A549 (cell line): ENCODE data around the gene ECM2.

ENCODE experiments used
- CEBPB ChIP-seq, 2 experiments: fragments of >200 bp in 1 of 2; sonication (Bioruptor Twin) in 1 of 2; formaldehyde crosslinking in 1 of 2; IDR thresholded peaks; 2 replicates each; pipeline ENCODE4 v1.6.1; 2012 to 2016
- CHD2 ChIP-seq: fragments of 150-350 bp; IDR thresholded peaks from 2 replicates; pipeline ENCODE4 v1.6.1; 2014; ENCODE audit warnings: low read length; ENCODE audit not compliant: partially characterized antibody
- CHD4 ChIP-seq: fragments of 200-600 bp; sonication (generic); IDR thresholded peaks from 2 replicates; pipeline ENCODE4 v1.6.1; 2016; ENCODE audit warnings: antibody characterized with exemption, mild to moderate bottlenecking, borderline replicate concordance
- EHMT2 ChIP-seq: fragments of 200-600 bp; sonication (generic); IDR thresholded peaks from 2 replicates; pipeline ENCODE4 v1.6.1; 2016; ENCODE audit warnings: antibody characterized with exemption, low read depth, mild to moderate bottlenecking, moderate library complexity
- JUN ChIP-seq, 2 experiments: fragments of >200 bp; sonication (Bioruptor Twin); formaldehyde crosslinking; IDR thresholded peaks; 2 replicates in 1 of 2; 3 replicates in 1 of 2; pipeline ENCODE4 v1.6.1; 2016 to 2017
- POLR2A ChIP-seq: IDR thresholded peaks from 2 replicates; pipeline ENCODE4 v1.6.1; 2012; ENCODE audit warnings: mild to moderate bottlenecking, low read length
- TF ChIP-seq, protein P1 (sequence below): fragments of >200 bp; sonication (Bioruptor Twin); formaldehyde crosslinking; IDR thresholded peaks from 3 replicates; pipeline ENCODE4 v1.5.1; 2016
- TF ChIP-seq, protein P2 (sequence below): fragments of 200-600 bp; sonication (generic); IDR thresholded peaks from 2 replicates; pipeline ENCODE4 v1.6.1; 2016; ENCODE audit warnings: antibody characterized with exemption, mild to moderate bottlenecking, moderate library complexity

DNA sequence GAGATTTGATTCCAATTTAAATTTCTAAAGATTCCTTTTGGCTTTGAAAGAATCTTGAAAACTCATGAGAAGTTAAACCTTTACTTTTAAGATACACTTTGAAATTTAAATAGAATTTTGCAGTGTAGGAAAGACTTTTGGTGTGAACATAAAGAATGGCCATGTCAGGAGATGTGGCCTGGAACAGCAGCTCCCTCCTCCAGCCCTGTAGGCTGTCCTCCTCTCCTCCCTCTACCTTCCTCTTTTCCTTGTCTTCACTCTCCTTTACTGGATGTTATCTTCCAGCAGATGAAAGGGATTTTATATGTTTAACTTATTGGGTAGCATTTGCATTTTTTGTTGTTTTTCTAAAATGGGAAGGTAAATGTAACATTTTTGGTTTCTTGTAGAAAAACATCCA is 72.4 kb downstream of the ECM2 start:
- TF ChIP-seq POLR2A = no peak
- TF ChIP-seq, protein P1, sequence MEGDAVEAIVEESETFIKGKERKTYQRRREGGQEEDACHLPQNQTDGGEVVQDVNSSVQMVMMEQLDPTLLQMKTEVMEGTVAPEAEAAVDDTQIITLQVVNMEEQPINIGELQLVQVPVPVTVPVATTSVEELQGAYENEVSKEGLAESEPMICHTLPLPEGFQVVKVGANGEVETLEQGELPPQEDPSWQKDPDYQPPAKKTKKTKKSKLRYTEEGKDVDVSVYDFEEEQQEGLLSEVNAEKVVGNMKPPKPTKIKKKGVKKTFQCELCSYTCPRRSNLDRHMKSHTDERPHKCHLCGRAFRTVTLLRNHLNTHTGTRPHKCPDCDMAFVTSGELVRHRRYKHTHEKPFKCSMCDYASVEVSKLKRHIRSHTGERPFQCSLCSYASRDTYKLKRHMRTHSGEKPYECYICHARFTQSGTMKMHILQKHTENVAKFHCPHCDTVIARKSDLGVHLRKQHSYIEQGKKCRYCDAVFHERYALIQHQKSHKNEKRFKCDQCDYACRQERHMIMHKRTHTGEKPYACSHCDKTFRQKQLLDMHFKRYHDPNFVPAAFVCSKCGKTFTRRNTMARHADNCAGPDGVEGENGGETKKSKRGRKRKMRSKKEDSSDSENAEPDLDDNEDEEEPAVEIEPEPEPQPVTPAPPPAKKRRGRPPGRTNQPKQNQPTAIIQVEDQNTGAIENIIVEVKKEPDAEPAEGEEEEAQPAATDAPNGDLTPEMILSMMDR = no peak
- TF ChIP-seq EHMT2 = no peak
- TF ChIP-seq, protein P2, sequence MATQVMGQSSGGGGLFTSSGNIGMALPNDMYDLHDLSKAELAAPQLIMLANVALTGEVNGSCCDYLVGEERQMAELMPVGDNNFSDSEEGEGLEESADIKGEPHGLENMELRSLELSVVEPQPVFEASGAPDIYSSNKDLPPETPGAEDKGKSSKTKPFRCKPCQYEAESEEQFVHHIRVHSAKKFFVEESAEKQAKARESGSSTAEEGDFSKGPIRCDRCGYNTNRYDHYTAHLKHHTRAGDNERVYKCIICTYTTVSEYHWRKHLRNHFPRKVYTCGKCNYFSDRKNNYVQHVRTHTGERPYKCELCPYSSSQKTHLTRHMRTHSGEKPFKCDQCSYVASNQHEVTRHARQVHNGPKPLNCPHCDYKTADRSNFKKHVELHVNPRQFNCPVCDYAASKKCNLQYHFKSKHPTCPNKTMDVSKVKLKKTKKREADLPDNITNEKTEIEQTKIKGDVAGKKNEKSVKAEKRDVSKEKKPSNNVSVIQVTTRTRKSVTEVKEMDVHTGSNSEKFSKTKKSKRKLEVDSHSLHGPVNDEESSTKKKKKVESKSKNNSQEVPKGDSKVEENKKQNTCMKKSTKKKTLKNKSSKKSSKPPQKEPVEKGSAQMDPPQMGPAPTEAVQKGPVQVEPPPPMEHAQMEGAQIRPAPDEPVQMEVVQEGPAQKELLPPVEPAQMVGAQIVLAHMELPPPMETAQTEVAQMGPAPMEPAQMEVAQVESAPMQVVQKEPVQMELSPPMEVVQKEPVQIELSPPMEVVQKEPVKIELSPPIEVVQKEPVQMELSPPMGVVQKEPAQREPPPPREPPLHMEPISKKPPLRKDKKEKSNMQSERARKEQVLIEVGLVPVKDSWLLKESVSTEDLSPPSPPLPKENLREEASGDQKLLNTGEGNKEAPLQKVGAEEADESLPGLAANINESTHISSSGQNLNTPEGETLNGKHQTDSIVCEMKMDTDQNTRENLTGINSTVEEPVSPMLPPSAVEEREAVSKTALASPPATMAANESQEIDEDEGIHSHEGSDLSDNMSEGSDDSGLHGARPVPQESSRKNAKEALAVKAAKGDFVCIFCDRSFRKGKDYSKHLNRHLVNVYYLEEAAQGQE = no peak
- no peak for TF ChIP-seq JUN (IDR thresholded peaks at IDR 0.05)
- no peak for TF ChIP-seq CEBPB (IDR thresholded peaks at IDR 0.05)
- TF ChIP-seq CHD4 = no peak
- no peak for TF ChIP-seq CHD2
